Panc1 (cell line): ENCODE results near the gene AHI1. TPM values are rescaled to one million over a fixed set of nuclear protein-coding genes. Genes with fewer than 3 reads are reported as not detected.
"Not testable (repeated sequence)": the region's sequence is repeated elsewhere in the genome, so short reads cannot be mapped to it uniquely, and the experiment has no call there.

Experiments
- ATAC-seq: fragments of 200-7000 bp; cut with Tn5 transposase; 2 replicates; pipeline ENCODE4 v1.9.1; 2020; ENCODE audit warnings: mild to moderate bottlenecking, moderate library complexity
- BruUV-seq: library from RNA; stranded (reverse); fragments of 400-500 nt; replicated peaks from 2 replicates; lab custom pipeline; 2021; lab: Mats Ljungman, UMichigan
- CTCF ChIA-PET: fragments of 300-600 bp; sonication (Branson Sonifier 250); formaldehyde crosslinking; loops from one replicate; lab custom pipeline; 2022; ENCODE audit warnings: antibody characterized with exemption; lab: Charles Lee
- POLR2A ChIA-PET: fragments of 300-600 bp; sonication (Branson Sonifier 250); formaldehyde crosslinking; loops from one replicate; lab custom pipeline; 2022; ENCODE audit warnings: antibody characterized with exemption; lab: Charles Lee
- DNase-seq: peaks from one replicate; pipeline ENCODE4 v3.0.0-alpha.2; 2010; ENCODE audit warnings: low read depth, low spot score
- H3K27ac ChIP-seq: 2 replicates; pipeline ENCODE4 v1.5.1; 2011; ENCODE audit warnings: mild to moderate bottlenecking, low read length, inconsistent platforms
- H3K27me3 ChIP-seq: fragments of 200-500 bp; sonication (Bioruptor generic); 2 replicates; pipeline ENCODE4 v1.6.0; 2014; ENCODE audit warnings: low read length, inconsistent platforms; ENCODE audit not compliant: control insufficient read depth, insufficient read depth
- H3K36me3 ChIP-seq: fragments of 200-500 bp; sonication (Bioruptor generic); 2 replicates; pipeline ENCODE4 v1.5.1; 2014; ENCODE audit warnings: inconsistent platforms, mild to moderate bottlenecking, low read length, moderate library complexity; ENCODE audit not compliant: control insufficient read depth, insufficient read depth
- H3K4me1 ChIP-seq: 2 replicates; pipeline ENCODE4 v1.5.1; 2011; ENCODE audit warnings: inconsistent platforms, mild to moderate bottlenecking, low read length, moderate library complexity; ENCODE audit not compliant: control insufficient read depth, insufficient read depth
- H3K4me3 ChIP-seq, 2 experiments: 2 replicates each; pipeline ENCODE4 v1.5.1; 2011 to 2012; ENCODE audit warnings: low read depth in 2 of 2, low read length in 2 of 2, mild to moderate bottlenecking in 2 of 2, inconsistent platforms in 1 of 2, moderate library complexity in 1 of 2
- H3K9me3 ChIP-seq: fragments of 200-500 bp; sonication (Bioruptor generic); 2 replicates; pipeline ENCODE4 v1.5.1; 2014; ENCODE audit warnings: low read depth, mild to moderate bottlenecking, inconsistent platforms, low read length, moderate library complexity; ENCODE audit not compliant: control insufficient read depth, insufficient read depth
- POLR2AphosphoS5 ChIP-seq: IDR thresholded peaks from 2 replicates; pipeline ENCODE4 v1.6.1; 2012; ENCODE audit warnings: mild to moderate bottlenecking, low read depth, low read length, moderate library complexity
- SIN3A ChIP-seq: IDR thresholded peaks from 2 replicates; pipeline ENCODE4 v1.6.1; 2012; ENCODE audit warnings: low read depth, mild to moderate bottlenecking, low read length, moderate library complexity, borderline replicate concordance; ENCODE audit not compliant: insufficient read depth
- TCF7L2 ChIP-seq: IDR thresholded peaks from 2 replicates; pipeline ENCODE4 v1.6.1; 2011; ENCODE audit warnings: mild to moderate bottlenecking, low read depth, low read length, inconsistent platforms
- in situ Hi-C: cut with HindIII; loops from 2 replicates; pipeline ENCODE4 v1.10.0; 2016; ENCODE audit warnings: low sequenced_read_pairs, low pct_unique_long_range_greater_than_20kb
- intact Hi-C: fragments of 100-400 bp; cut with micrococcal nuclease; formaldehyde crosslinking; loops from one replicate; pipeline ENCODE4 v1.10.0; 2022; ENCODE audit not compliant: unreplicated experiment
- total RNA-seq: library from RNA; stranded (reverse); gene quantifications from one replicate; pipeline ENCODE4 v1.2.1, GENCODE V29; 2021; ENCODE audit not compliant: unreplicated experiment
- TF ChIP-seq, protein P1 (sequence below), 2 experiments: IDR thresholded peaks; 2 replicates each; pipeline ENCODE4 v1.6.1; 2011 to 2012; ENCODE audit warnings: low read depth in 2 of 2, control low read depth in 1 of 2, low read length in 1 of 2, mild to moderate bottlenecking in 1 of 2, moderate library complexity in 1 of 2; ENCODE audit not compliant: insufficient read depth in 1 of 2
- TF ChIP-seq, protein P2 (sequence below): fragments of 450-650 bp; IDR thresholded peaks from 2 replicates; pipeline ENCODE4 v1.5.1; 2017; ENCODE audit warnings: mild to moderate bottlenecking

The AHI1 gene
- total RNA-seq, 1 experiment from 2014 or later, result 22.3 TPM

DNA sequence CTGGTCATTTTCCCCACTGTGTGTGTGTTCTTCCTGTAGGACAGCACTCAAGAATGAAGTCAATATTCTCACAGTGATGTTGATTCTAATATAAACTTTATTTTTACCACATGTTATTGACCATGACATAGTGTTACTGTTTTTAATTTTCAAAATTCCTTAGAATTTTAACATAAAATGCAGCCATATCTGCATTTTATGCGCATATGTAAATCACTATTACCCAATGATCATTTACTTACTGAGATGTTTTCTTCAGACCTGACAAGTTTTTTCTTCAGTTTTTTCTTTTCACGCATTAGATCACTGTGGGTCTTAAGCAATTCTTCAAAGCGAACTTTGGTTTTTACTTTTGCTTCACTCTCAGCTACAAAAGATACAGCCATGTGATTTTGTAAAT lies 7.2 kb downstream of the AHI1 start:
- no TSS peak for BruUV-seq
- no peak for ATAC-seq

DNA sequence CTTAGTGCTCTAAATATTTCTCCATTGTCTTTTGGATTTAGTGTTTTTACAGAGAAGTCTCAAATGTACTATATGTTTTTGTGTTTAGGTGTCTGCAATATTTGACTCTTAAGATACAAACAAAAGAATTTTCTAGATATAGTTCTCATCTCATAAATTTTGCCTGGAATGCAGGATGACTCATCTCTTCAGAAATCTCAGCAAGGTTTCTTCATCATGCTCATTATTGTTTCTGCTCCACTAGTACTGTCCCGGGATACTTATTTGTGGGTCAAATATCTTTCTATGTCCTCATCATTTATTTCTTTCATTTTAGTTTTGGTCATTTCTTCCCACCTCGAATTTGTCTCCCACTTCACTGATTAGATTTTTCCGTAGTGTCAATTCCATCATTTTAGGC lies 9.5 kb downstream of the AHI1 start:
- Histone ChIP-seq H3K9me3 (peaks cover 19% of the 10 kb centered on the region; the same call in 1 of the 2 replicates), H3K27me3 (no peaks in the 10 kb centered on the region), H3K36me3 (peaks cover 21% of the 10 kb centered on the region), H3K4me1 (no peaks in the 10 kb centered on the region), H3K27ac (no peak overlapping the region), H3K4me3 (no peak overlapping the region)
- TF ChIP-seq, protein P1, sequence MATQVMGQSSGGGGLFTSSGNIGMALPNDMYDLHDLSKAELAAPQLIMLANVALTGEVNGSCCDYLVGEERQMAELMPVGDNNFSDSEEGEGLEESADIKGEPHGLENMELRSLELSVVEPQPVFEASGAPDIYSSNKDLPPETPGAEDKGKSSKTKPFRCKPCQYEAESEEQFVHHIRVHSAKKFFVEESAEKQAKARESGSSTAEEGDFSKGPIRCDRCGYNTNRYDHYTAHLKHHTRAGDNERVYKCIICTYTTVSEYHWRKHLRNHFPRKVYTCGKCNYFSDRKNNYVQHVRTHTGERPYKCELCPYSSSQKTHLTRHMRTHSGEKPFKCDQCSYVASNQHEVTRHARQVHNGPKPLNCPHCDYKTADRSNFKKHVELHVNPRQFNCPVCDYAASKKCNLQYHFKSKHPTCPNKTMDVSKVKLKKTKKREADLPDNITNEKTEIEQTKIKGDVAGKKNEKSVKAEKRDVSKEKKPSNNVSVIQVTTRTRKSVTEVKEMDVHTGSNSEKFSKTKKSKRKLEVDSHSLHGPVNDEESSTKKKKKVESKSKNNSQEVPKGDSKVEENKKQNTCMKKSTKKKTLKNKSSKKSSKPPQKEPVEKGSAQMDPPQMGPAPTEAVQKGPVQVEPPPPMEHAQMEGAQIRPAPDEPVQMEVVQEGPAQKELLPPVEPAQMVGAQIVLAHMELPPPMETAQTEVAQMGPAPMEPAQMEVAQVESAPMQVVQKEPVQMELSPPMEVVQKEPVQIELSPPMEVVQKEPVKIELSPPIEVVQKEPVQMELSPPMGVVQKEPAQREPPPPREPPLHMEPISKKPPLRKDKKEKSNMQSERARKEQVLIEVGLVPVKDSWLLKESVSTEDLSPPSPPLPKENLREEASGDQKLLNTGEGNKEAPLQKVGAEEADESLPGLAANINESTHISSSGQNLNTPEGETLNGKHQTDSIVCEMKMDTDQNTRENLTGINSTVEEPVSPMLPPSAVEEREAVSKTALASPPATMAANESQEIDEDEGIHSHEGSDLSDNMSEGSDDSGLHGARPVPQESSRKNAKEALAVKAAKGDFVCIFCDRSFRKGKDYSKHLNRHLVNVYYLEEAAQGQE (IDR thresholded peaks at IDR 0.05; ENCODE audit: insufficient read depth in 1 of 2, low read depth in 2 of 2, low read length in 1 of 2), result no peak
- no peak for TF ChIP-seq TCF7L2
- TF ChIP-seq, protein P2, sequence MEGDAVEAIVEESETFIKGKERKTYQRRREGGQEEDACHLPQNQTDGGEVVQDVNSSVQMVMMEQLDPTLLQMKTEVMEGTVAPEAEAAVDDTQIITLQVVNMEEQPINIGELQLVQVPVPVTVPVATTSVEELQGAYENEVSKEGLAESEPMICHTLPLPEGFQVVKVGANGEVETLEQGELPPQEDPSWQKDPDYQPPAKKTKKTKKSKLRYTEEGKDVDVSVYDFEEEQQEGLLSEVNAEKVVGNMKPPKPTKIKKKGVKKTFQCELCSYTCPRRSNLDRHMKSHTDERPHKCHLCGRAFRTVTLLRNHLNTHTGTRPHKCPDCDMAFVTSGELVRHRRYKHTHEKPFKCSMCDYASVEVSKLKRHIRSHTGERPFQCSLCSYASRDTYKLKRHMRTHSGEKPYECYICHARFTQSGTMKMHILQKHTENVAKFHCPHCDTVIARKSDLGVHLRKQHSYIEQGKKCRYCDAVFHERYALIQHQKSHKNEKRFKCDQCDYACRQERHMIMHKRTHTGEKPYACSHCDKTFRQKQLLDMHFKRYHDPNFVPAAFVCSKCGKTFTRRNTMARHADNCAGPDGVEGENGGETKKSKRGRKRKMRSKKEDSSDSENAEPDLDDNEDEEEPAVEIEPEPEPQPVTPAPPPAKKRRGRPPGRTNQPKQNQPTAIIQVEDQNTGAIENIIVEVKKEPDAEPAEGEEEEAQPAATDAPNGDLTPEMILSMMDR, result no peak
- TF ChIP-seq POLR2AphosphoS5, result no peak
- no peak for TF ChIP-seq SIN3A
- POLR2A ChIA-PET, result no interaction called here
- in situ Hi-C loops (no loop called here), intact Hi-C loops (no loop called here)
- ATAC-seq (no peak), DNase-seq (no peak)
- BruUV-seq, result no TSS peak
- CTCF ChIA-PET, result no interaction called here

More for the DNA sequence above, 7.2 kb downstream of the AHI1 start:
- Histone ChIP-seq H3K9me3 (peaks cover 7% of the 10 kb centered on the region; the same call in 1 of the 2 replicates), H3K4me1 (no peaks in the 10 kb centered on the region), H3K27ac (no peak overlapping the region), H3K27me3 (no peaks in the 10 kb centered on the region), H3K36me3 (peaks cover 21% of the 10 kb centered on the region), H3K4me3 (no peak overlapping the region)
- ChIA-PET CTCF (no interaction called here), POLR2A (no interaction called here)
- no peak for DNase-seq
- intact Hi-C loops (no loop called here), in situ Hi-C loops (no loop called here)
- no peak for TF ChIP-seq SIN3A
- TF ChIP-seq, protein P1 (IDR thresholded peaks at IDR 0.05; ENCODE audit: insufficient read depth in 1 of 2, low read depth in 2 of 2, low read length in 1 of 2), result no peak
- no peak for TF ChIP-seq TCF7L2
- no peak for TF ChIP-seq POLR2AphosphoS5
- TF ChIP-seq, protein P2, result no peak

DNA sequence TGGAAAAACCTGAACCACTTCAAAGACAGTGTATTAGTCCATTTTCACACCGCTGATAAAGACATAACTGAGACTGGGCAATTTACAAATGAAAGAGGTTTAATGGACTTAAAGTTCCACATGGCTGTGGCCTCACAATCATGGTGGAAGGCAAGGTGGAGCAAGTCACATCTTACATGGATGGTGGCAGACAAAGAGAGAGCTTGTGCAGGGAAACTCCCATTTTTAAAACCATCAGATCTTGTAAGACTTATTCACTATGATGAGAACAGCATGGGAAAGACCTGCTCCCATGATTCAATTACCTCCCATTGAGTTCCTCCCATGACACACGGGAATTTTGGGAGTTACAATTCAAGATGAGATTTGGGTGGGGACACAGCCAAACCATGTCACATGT lies 13.6 kb downstream of the AHI1 start:
- CTCF ChIA-PET, H3K27me3 ChIP-seq, ATAC-seq, intact Hi-C loops, DNase-seq, H3K4me3 ChIP-seq, BruUV-seq, in situ Hi-C loops, POLR2A ChIA-PET, H3K27ac ChIP-seq, H3K4me1 ChIP-seq: not testable (repeated sequence)
- Histone ChIP-seq H3K36me3 (peaks cover 12% of the 10 kb centered on the region), H3K9me3 (peaks cover 32% of the 10 kb centered on the region)
